Endothelial cell of umbilical vein (primary cell): Measurements from ENCODE around the gene C1QL3. TPM values are rescaled to one million over a fixed set of nuclear protein-coding genes. Genes with fewer than 3 reads are reported as not detected.

ENCODE experiments used
- BruUV-seq: library from RNA; stranded (reverse); fragments of 400-500 nt; replicated peaks from 2 replicates; lab custom pipeline; 2021; lab: Mats Ljungman, UMichigan
- CTCF ChIA-PET: fragments of 300-600, 350-600 bp; sonication (Branson Sonifier 250); formaldehyde crosslinking; loops from one replicate; lab custom pipeline; 2021; ENCODE audit warnings: antibody characterized with exemption, inconsistent platforms; lab: Charles Lee
- POLR2A ChIA-PET: fragments of 300-600, 350-600 bp; sonication (Branson Sonifier 250); formaldehyde crosslinking; loops from one replicate; lab custom pipeline; 2021; ENCODE audit warnings: antibody characterized with exemption, inconsistent platforms; lab: Charles Lee
- DNase-seq: peaks from one replicate; pipeline ENCODE4 v3.0.0-alpha.2; 2011; ENCODE audit warnings: low read depth, low spot score
- FAIRE-seq: peaks from 2 replicates; lab custom pipeline; 2011; peaks lifted over from hg19 to GRCh38; lab: Jason Lieb, UNC
- H2AFZ ChIP-seq: 2 replicates; pipeline ENCODE4 v1.6.0; 2012; ENCODE audit warnings: low read depth, low read length, control low read depth, inconsistent platforms
- H3K27ac ChIP-seq: 2 replicates; pipeline ENCODE4 v1.5.1; 2011; ENCODE audit warnings: low read depth, mild to moderate bottlenecking, control low read depth, low read length, moderate library complexity; ENCODE audit not compliant: insufficient read depth
- H3K27me3 ChIP-seq, 2 experiments: 2 replicates each; pipeline versions ENCODE4 v1.6.0 to v1.6.1; 2011; ENCODE audit warnings: low read length in 2 of 2, mixed read lengths in 1 of 2; ENCODE audit not compliant: control insufficient read depth in 2 of 2, insufficient read depth in 2 of 2
- H3K36me3 ChIP-seq, 2 experiments: 2 replicates in 1 of 2; 3 replicates in 1 of 2; pipeline ENCODE4 v1.5.1; 2011; ENCODE audit warnings: low read length in 2 of 2, mild to moderate bottlenecking in 1 of 2, moderate library complexity in 1 of 2; ENCODE audit not compliant: control insufficient read depth in 2 of 2, insufficient read depth in 2 of 2; ENCODE audit errors: extremely low read depth in 1 of 2
- H3K4me1 ChIP-seq: 3 replicates; pipeline ENCODE4 v1.5.1; 2011; ENCODE audit warnings: mild to moderate bottlenecking, low read length; ENCODE audit not compliant: control insufficient read depth, insufficient read depth; ENCODE audit errors: extremely low read depth
- H3K4me2 ChIP-seq: 2 replicates; pipeline ENCODE4 v1.6.1; 2011; ENCODE audit warnings: low read length, control low read depth, mixed read lengths; ENCODE audit not compliant: insufficient read depth
- H3K4me3 ChIP-seq, 3 experiments: fragments of 200-600 bp in 1 of 3; sonication (generic), shearing (Covaris generic) in 1 of 3; replicated peaks in 1 of 3; 2 replicates each; pipeline ENCODE4 v1.5.1; 2011 to 2016; ENCODE audit warnings: control low read depth in 3 of 3, low read length in 3 of 3, mild to moderate bottlenecking in 2 of 3, inconsistent platforms in 1 of 3, low read depth in 1 of 3, moderate library complexity in 1 of 3; ENCODE audit not compliant: insufficient read depth in 1 of 3
- H3K79me2 ChIP-seq: 2 replicates; pipeline ENCODE4 v1.6.0; 2012; ENCODE audit warnings: low read length, inconsistent platforms; ENCODE audit not compliant: control insufficient read depth, insufficient read depth
- H3K9ac ChIP-seq: replicated peaks from 2 replicates; pipeline ENCODE3; 2011; ENCODE audit warnings: low read length, control low read depth; ENCODE audit not compliant: insufficient read depth; ENCODE audit errors: extremely low read depth
- H3K9me1 ChIP-seq: replicated peaks from 3 replicates; pipeline ENCODE4 v1.6.0; 2011; ENCODE audit warnings: mild to moderate bottlenecking, low read length; ENCODE audit not compliant: control insufficient read depth, insufficient read depth; ENCODE audit errors: extremely low read depth
- H3K9me3 ChIP-seq: replicated peaks from 2 replicates; pipeline ENCODE4 v1.5.1; 2012; ENCODE audit warnings: low read length, inconsistent platforms; ENCODE audit not compliant: control insufficient read depth, insufficient read depth
- H4K20me1 ChIP-seq: replicated peaks from 2 replicates; pipeline ENCODE3; 2011; ENCODE audit warnings: mild to moderate bottlenecking, low read length; ENCODE audit not compliant: control insufficient read depth, insufficient read depth; ENCODE audit errors: extremely low read depth
- EZH2 ChIP-seq: IDR thresholded peaks from 2 replicates; pipeline ENCODE4 v1.6.1; 2012; ENCODE audit warnings: borderline replicate concordance, low read depth, mild to moderate bottlenecking, moderate library complexity, low read length, inconsistent platforms; ENCODE audit not compliant: severe bottlenecking
- FOS ChIP-seq: IDR thresholded peaks from 2 replicates; pipeline ENCODE4 v1.6.1; 2011; ENCODE audit warnings: mild to moderate bottlenecking, low read length, moderate library complexity, borderline replicate concordance; ENCODE audit not compliant: insufficient read depth
- GATA2 ChIP-seq: IDR thresholded peaks from 2 replicates; pipeline ENCODE4 v1.7.0; 2011; ENCODE audit warnings: low read depth, mild to moderate bottlenecking, moderate library complexity, mixed read lengths, low read length; ENCODE audit not compliant: insufficient read length, insufficient read depth
- JUN ChIP-seq: IDR thresholded peaks from 2 replicates; pipeline ENCODE4 v1.6.1; 2011; ENCODE audit warnings: borderline replicate concordance, low read depth; ENCODE audit not compliant: insufficient read length, insufficient read depth
- MYC ChIP-seq: IDR thresholded peaks from one replicate; pipeline ENCODE4 v1.6.1; 2011; ENCODE audit warnings: mild to moderate bottlenecking, low read depth, low read length
- POLR2A ChIP-seq: IDR thresholded peaks from 2 replicates; pipeline ENCODE4 v1.6.1; 2012; ENCODE audit warnings: low read depth, mild to moderate bottlenecking, control low read depth, low read length
- POLR2AphosphoS5 ChIP-seq: IDR thresholded peaks from 2 replicates; pipeline ENCODE4 v1.6.1; 2012; ENCODE audit warnings: low read depth, mild to moderate bottlenecking, control low read depth, low read length, moderate library complexity; ENCODE audit not compliant: insufficient read depth
- dilution Hi-C: fragments of 300-500 bp; cut with MboI; formaldehyde crosslinking; loops from one replicate; pipeline ENCODE4 v1.15.0; 2019; ENCODE audit warnings: low sequenced_read_pairs; ENCODE audit not compliant: extremely low pct_ligation_motif_present
- intact Hi-C: fragments of 100-400 bp; cut with micrococcal nuclease; formaldehyde crosslinking; loops from one replicate; pipeline ENCODE4 v1.10.0; 2022
- polyA plus RNA-seq, 4 experiments: library from polyadenylated mRNA; depleted of rRNA in 3 of 4; stranded (reverse) in 3 of 4; unstranded in 1 of 4; fragments of >200 nt; gene quantifications; 2 replicates each; pipeline versions ENCODE4 v1.2.1 to v1.2.3, GENCODE V29; 2011 to 2012; ENCODE audit warnings: missing spikeins in 1 of 4
- total RNA-seq: library from RNA; stranded (reverse); gene quantifications from 2 replicates; pipeline ENCODE4 v1.2.3, GENCODE V29; 2021
- TF ChIP-seq, protein P1 (sequence below): IDR thresholded peaks from 2 replicates; pipeline ENCODE4 v1.6.1; 2011; ENCODE audit not compliant: insufficient read depth, insufficient read length
- TF ChIP-seq, protein P2 (sequence below), 2 donors: IDR thresholded peaks; 1 replicate in 1 of 2; 2 replicates in 1 of 2; pipeline ENCODE4 v1.5.1; 2011; ENCODE audit warnings: low read length in 2 of 2, mild to moderate bottlenecking in 2 of 2, moderate library complexity in 2 of 2, control low read depth in 1 of 2, inconsistent platforms in 1 of 2, low read depth in 1 of 2; ENCODE audit not compliant: insufficient read depth in 1 of 2; ENCODE audit errors: extremely low read depth in 1 of 2

Gene C1QL3
- total and polyA plus RNA-seq, 2 donors (not counting 3 experiments of a cell fraction or from before 2014, with no cell fraction given), result not detected

DNA sequence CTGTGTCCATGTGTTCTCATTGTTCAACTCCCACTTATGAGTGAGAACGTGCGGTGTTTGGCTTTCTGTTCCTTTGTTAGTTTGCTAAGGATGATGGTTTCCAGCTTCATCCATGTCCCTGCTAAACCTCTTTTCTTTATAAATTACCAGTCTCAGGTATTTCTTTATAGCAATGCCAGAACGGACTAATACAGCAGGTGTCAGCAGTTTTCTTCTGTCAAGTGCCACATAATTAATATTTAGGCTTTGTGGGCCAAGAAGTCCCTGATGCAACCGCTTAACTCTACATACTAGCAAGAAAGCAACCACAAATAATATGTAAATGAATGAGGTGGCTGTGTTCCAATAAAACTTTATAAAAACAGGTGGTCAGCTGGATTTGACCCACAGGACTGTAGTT lies 26.3 kb upstream of the C1QL3 start:
- intact Hi-C loops, result loop anchor here (2.0 kb wide), 1 partner anchor 35 kb away; no protein-coding TSS in a partner anchor
- FAIRE-seq, result no peak
- no peak for DNase-seq
- no peaks in the 10 kb centered on the region for H4K20me1 ChIP-seq
- dilution Hi-C loops, result no loop called here
- no peak overlapping the region for H3K9ac ChIP-seq
- no peak overlapping the region for H3K4me3 ChIP-seq
- no peak overlapping the region for H3K27ac ChIP-seq
- no peak overlapping the region for H2AFZ ChIP-seq
- H3K9me1 ChIP-seq, result no peaks in the 10 kb centered on the region
- no peak overlapping the region for H3K4me2 ChIP-seq
- no TSS peak for BruUV-seq
- no peaks in the 10 kb centered on the region for H3K36me3 ChIP-seq
- H3K27me3 ChIP-seq, result peaks cover 0 to 1% of the 10 kb centered on the region in 2 experiments
- H3K79me2 ChIP-seq, result no peaks in the 10 kb centered on the region
- H3K9me3 ChIP-seq, result no peaks in the 10 kb centered on the region
- no peaks in the 10 kb centered on the region for H3K4me1 ChIP-seq
- ChIA-PET CTCF (interaction anchor here (2.7 kb wide), 1 partner anchor 645 kb away, joined by 10 read pairs; no protein-coding TSS in a partner anchor), POLR2A (no interaction called here)
- TF ChIP-seq EZH2, result no peak
- no peak for TF ChIP-seq POLR2AphosphoS5
- TF ChIP-seq GATA2, result no peak
- TF ChIP-seq FOS, result no peak
- no peak for TF ChIP-seq MYC
- TF ChIP-seq JUN, result no peak
- TF ChIP-seq POLR2A, result no peak
- TF ChIP-seq, protein P1, sequence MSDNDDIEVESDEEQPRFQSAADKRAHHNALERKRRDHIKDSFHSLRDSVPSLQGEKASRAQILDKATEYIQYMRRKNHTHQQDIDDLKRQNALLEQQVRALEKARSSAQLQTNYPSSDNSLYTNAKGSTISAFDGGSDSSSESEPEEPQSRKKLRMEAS, result no peak
- TF ChIP-seq, protein P2, sequence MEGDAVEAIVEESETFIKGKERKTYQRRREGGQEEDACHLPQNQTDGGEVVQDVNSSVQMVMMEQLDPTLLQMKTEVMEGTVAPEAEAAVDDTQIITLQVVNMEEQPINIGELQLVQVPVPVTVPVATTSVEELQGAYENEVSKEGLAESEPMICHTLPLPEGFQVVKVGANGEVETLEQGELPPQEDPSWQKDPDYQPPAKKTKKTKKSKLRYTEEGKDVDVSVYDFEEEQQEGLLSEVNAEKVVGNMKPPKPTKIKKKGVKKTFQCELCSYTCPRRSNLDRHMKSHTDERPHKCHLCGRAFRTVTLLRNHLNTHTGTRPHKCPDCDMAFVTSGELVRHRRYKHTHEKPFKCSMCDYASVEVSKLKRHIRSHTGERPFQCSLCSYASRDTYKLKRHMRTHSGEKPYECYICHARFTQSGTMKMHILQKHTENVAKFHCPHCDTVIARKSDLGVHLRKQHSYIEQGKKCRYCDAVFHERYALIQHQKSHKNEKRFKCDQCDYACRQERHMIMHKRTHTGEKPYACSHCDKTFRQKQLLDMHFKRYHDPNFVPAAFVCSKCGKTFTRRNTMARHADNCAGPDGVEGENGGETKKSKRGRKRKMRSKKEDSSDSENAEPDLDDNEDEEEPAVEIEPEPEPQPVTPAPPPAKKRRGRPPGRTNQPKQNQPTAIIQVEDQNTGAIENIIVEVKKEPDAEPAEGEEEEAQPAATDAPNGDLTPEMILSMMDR (IDR thresholded peaks at IDR 0.05; ENCODE audit: extremely low read depth in 1 of 2, insufficient read depth in 1 of 2, low read depth in 1 of 2, low read length in 2 of 2), result no peak
